ENCODE data around the gene ASPN. TPM values are rescaled to one million over a fixed set of nuclear protein-coding genes. Genes with fewer than 3 reads are reported as not detected.

The ASPN gene
- total and polyA plus RNA-seq, 4 donors: 1.3 to 18.9 (median 1.8) TPM

DNA sequence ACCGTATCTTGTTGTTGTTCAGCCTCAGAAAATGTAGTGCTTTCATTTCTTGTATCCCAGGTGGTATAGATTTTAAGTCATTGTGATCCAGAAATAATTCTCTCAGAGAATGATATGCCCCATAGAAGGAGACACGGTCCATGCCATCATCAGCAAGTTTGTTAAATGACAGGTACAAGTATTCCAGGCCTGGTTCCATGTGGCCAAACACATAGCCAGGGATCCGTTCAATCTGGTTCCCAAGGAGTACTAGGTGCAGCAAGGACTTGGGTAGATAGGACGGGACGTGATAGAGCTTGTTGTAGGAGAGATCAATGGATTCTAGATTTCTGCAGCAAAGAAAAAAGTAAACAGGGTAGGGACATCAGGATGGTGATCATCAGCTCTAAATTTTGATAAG lies 18.4 kb upstream of the ASPN start:
- Histone ChIP-seq H3K27ac (ENCODE audit: low read depth in 1 of 2, low read length in 1 of 2) (no peak overlapping the region), H3K4me3 (no peak overlapping the region), H3K9me3 (ENCODE audit: control insufficient read depth in 4 of 4, insufficient read depth in 3 of 4, low read length in 3 of 4) (no peaks in the 10 kb centered on the region), H3K9ac (ENCODE audit: insufficient read depth in 1 of 2, low read length in 2 of 2) (no peak overlapping the region), H3K36me3 (ENCODE audit: control insufficient read depth in 4 of 4, insufficient read depth in 4 of 4, low read length in 4 of 4) (peaks cover 0 to 13% (median 0%) of the 10 kb centered on the region in 4 donors), H3K27me3 (ENCODE audit: control insufficient read depth in 3 of 3, insufficient read depth in 3 of 3, low read length in 2 of 3) (no peaks in the 10 kb centered on the region), H3K4me1 (ENCODE audit: control insufficient read depth in 5 of 5, insufficient read depth in 5 of 5, low read length in 5 of 5) (peaks cover 0 to 7% (median 3%) of the 10 kb centered on the region in 5 donors)
- DNase-seq (no peak), ATAC-seq (ENCODE audit: insufficient read depth, low FRiP score) (no peak)
- 96 to 99% methylated on average over 5 of the region's 5 CpGs for WGBS, 2 donors
- TF ChIP-seq, protein P1, sequence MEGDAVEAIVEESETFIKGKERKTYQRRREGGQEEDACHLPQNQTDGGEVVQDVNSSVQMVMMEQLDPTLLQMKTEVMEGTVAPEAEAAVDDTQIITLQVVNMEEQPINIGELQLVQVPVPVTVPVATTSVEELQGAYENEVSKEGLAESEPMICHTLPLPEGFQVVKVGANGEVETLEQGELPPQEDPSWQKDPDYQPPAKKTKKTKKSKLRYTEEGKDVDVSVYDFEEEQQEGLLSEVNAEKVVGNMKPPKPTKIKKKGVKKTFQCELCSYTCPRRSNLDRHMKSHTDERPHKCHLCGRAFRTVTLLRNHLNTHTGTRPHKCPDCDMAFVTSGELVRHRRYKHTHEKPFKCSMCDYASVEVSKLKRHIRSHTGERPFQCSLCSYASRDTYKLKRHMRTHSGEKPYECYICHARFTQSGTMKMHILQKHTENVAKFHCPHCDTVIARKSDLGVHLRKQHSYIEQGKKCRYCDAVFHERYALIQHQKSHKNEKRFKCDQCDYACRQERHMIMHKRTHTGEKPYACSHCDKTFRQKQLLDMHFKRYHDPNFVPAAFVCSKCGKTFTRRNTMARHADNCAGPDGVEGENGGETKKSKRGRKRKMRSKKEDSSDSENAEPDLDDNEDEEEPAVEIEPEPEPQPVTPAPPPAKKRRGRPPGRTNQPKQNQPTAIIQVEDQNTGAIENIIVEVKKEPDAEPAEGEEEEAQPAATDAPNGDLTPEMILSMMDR (IDR thresholded peaks at IDR 0.05; ENCODE audit: control extremely low read depth, extremely low read depth): no peak

DNA sequence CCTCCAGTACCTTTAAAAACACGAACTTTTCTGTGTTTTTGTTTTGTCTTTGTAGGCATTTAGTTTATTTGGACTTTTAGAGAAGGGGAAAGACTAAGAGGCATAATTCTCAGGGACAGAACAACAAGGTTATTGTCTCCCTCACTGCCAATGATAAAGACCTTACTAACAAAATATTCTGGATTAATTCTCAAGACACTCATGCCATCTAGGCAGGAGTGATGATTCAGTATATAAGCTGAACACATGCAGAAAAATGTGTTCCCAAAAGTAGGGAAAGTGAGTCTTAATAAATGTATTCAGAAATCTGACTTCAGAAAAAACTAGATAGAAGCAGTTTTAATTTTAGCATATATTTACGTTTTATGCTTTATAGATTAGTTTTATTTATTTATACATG lies 17.4 kb upstream of the ASPN start:
- no peaks in the 10 kb centered on the region for H3K27me3 ChIP-seq (ENCODE audit: control insufficient read depth in 3 of 3, insufficient read depth in 3 of 3, low read length in 2 of 3)
- peaks cover 0 to 10% (median 0%) of the 10 kb centered on the region in 4 donors for H3K36me3 ChIP-seq (ENCODE audit: control insufficient read depth in 4 of 4, insufficient read depth in 4 of 4, low read length in 4 of 4)
- TF ChIP-seq, protein P1 (IDR thresholded peaks at IDR 0.05; ENCODE audit: control extremely low read depth, extremely low read depth): no peak
- ATAC-seq (ENCODE audit: insufficient read depth, low FRiP score) (no peak), DNase-seq (no peak)
- H3K9me3 ChIP-seq (ENCODE audit: control insufficient read depth in 4 of 4, insufficient read depth in 3 of 4, low read length in 3 of 4): no peaks in the 10 kb centered on the region
- 42 to 76% methylated on average over 2 of the region's 2 CpGs for WGBS, 2 donors
- no peak overlapping the region for H3K27ac ChIP-seq (ENCODE audit: low read depth in 1 of 2, low read length in 1 of 2)
- H3K4me3 ChIP-seq: no peak overlapping the region
- H3K4me1 ChIP-seq (ENCODE audit: control insufficient read depth in 5 of 5, insufficient read depth in 5 of 5, low read length in 5 of 5): peaks cover 0 to 5% (median 3%) of the 10 kb centered on the region in 5 donors
- H3K9ac ChIP-seq (ENCODE audit: insufficient read depth in 1 of 2, low read length in 2 of 2): no peak overlapping the region

DNA sequence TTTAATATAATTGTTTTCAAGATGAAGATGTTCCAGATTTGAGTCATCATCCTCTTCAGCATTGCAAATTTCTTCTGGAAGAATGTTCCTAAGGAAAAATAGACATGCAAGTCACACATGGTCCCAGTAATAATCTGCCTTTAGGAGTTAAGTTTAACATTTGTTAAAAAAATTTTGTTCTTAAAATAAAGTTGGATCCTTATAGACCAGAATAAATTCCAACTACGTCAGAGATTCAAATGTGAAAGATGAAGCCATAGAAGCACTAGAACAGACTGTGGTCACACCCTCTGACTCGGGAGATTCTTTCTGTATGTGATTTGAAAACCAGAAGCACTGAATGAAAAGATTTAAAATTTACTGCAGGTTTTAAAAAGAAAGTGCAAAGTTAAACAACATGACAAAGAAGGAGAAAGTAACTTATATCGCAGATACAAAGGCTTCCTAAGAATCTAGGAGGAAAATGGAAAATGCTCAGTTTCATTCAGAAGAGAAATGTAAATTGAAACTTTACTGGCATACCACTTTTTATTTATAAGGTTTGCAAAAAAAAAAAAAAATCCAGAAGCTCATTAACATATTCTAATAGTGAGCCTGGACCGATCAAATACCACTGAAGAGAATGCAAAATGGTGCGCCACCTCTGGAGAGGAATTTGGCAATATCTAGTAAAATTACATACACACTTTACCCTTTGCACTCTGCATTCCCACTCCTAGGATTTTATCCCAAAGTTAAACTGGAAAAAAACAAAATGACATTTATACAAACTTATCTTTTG lies 14.3 kb upstream of the ASPN start:
- no peaks in the 10 kb centered on the region for H3K27me3 ChIP-seq (ENCODE audit: control insufficient read depth in 3 of 3, insufficient read depth in 3 of 3, low read length in 2 of 3)
- H3K27ac ChIP-seq (ENCODE audit: low read depth in 1 of 2, low read length in 1 of 2): no peak overlapping the region
- TF ChIP-seq, protein P1 (IDR thresholded peaks at IDR 0.05; ENCODE audit: control extremely low read depth, extremely low read depth): no peak
- peaks cover 0 to 27% (median under 1%) of the 10 kb centered on the region in 5 donors for H3K4me1 ChIP-seq (ENCODE audit: control insufficient read depth in 5 of 5, insufficient read depth in 5 of 5, low read length in 5 of 5)
- no peak for DNase-seq
- no peak for ATAC-seq (ENCODE audit: insufficient read depth, low FRiP score)
- no peaks in the 10 kb centered on the region for H3K9me3 ChIP-seq (ENCODE audit: control insufficient read depth in 4 of 4, insufficient read depth in 3 of 4, low read length in 3 of 4)
- H3K9ac ChIP-seq (ENCODE audit: insufficient read depth in 1 of 2, low read length in 2 of 2): no peak overlapping the region
- WGBS, 2 donors: 88 to 93% methylated on average over 5 of the region's 5 CpGs
- H3K4me3 ChIP-seq: no peak overlapping the region
- H3K36me3 ChIP-seq (ENCODE audit: control insufficient read depth in 4 of 4, insufficient read depth in 4 of 4, low read length in 4 of 4): peaks cover 0 to 7% (median 0%) of the 10 kb centered on the region in 4 donors

All from lung (tissue), 12 donors.